ENCODE measurements around the gene CMTM4.

DNA sequence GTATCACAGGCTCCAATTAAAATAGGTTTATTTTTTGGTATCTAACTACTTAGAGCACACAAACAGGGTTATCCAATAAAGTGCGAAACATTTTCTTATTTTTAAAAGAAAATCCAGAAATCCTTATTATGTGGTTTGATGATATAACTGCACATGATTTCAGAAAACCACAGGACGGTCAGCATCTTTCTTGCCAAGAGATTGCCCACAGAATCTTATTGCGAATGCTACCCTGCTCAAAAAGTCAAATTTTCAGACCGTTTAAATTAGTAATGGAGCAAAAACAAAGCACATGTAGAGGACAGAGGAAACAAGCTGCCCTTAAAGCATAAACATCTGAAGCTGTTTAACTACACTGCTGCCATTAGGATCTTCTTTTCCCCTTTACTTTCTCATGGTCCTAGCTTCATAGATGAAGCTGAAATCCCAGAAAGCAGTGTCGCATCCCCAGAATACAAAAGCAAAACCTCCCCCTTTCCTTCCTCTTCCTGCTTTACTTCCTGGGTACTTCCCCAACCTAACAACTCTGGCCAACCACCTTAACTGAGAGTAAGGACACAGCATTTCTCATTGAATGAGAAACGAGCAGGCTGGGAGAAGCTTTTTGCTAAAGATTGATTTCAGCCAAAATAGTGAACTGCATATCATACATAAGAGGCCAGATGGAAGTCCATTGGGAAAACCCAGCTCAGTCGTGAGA, 43.7 kb downstream of the CMTM4 start:
- TF ChIP-seq, protein P1, sequence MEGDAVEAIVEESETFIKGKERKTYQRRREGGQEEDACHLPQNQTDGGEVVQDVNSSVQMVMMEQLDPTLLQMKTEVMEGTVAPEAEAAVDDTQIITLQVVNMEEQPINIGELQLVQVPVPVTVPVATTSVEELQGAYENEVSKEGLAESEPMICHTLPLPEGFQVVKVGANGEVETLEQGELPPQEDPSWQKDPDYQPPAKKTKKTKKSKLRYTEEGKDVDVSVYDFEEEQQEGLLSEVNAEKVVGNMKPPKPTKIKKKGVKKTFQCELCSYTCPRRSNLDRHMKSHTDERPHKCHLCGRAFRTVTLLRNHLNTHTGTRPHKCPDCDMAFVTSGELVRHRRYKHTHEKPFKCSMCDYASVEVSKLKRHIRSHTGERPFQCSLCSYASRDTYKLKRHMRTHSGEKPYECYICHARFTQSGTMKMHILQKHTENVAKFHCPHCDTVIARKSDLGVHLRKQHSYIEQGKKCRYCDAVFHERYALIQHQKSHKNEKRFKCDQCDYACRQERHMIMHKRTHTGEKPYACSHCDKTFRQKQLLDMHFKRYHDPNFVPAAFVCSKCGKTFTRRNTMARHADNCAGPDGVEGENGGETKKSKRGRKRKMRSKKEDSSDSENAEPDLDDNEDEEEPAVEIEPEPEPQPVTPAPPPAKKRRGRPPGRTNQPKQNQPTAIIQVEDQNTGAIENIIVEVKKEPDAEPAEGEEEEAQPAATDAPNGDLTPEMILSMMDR (IDR thresholded peaks at IDR 0.05), result no peak
- TF ChIP-seq POLR2AphosphoS5 (IDR thresholded peaks at IDR 0.05), result no peak

Data from gastroesophageal sphincter (tissue), 3 donors.